Prostate gland (tissue), 2 donors: ENCODE results near the gene TSHZ2. TPM values are rescaled to one million over a fixed set of nuclear protein-coding genes. Genes with fewer than 3 reads are reported as not detected.

Experiments
- DNase-seq: peaks from one replicate; pipeline ENCODE4 v3.0.0-alpha.2; 2019; ENCODE audit warnings: low spot score
- H3K27ac ChIP-seq, 2 donors: fragments of 200-600 bp; sonication (generic); 2 replicates each; pipeline ENCODE4 v1.5.1; 2017 to 2019
- H3K27me3 ChIP-seq: fragments of 200-600 bp; sonication (generic); replicated peaks from 2 replicates; pipeline ENCODE4 v1.5.1; 2019; ENCODE audit not compliant: insufficient read depth
- H3K36me3 ChIP-seq, 2 donors: fragments of 200-600 bp; sonication (generic); 1 replicate in 1 of 2; 2 replicates in 1 of 2; pipeline versions ENCODE4 v1.5.1 to v1.8.1; 2017 to 2019
- H3K4me1 ChIP-seq: fragments of 200-600 bp; sonication (generic); replicated peaks from 2 replicates; pipeline ENCODE4 v1.5.1; 2019
- H3K4me3 ChIP-seq, 2 donors: fragments of 200-600 bp; sonication (generic); 2 replicates each; pipeline ENCODE4 v1.5.1; 2017 to 2019
- H3K9me3 ChIP-seq: fragments of 200-600 bp; sonication (generic); 2 replicates; pipeline ENCODE4 v1.5.1; 2017
- POLR2A ChIP-seq: fragments of 450-650 bp; IDR thresholded peaks from one replicate; pipeline ENCODE4 v1.6.1; 2016; ENCODE audit warnings: antibody characterized with exemption, mild to moderate bottlenecking
- POLR2AphosphoS5 ChIP-seq: sonication (generic); formaldehyde crosslinking; IDR thresholded peaks from one replicate; pipeline ENCODE4 v1.6.1; 2017; ENCODE audit warnings: antibody characterized with exemption
- WGBS: methylation state at CpG from one replicate; pipeline ENCODE4 v1.1.5; 2018; 5-methylcytosine and 5-hydroxymethylcytosine counted together
- intact Hi-C: fragments of 100-400 bp; cut with DNase I; formaldehyde crosslinking; loops from one replicate; pipeline ENCODE4 v1.14.2; 2022
- total RNA-seq, 2 donors: library from RNA; depleted of rRNA; stranded (reverse); fragments of >200 nt; gene quantifications; one replicate each; pipeline ENCODE4 v1.1.0, GENCODE V29; 2016
- TF ChIP-seq, protein P1 (sequence below), 4 experiments: fragments of 200-600 bp in 2 of 4; fragments of 450-650 bp in 2 of 4; sonication (generic) in 2 of 4; IDR thresholded peaks; 1 replicate in 3 of 4; 2 replicates in 1 of 4; pipeline ENCODE4 v1.5.1; 2016 to 2019; ENCODE audit warnings: antibody characterized with exemption in 4 of 4, mild to moderate bottlenecking in 2 of 4, moderate library complexity in 2 of 4

Gene TSHZ2
- total RNA-seq, 2 donors from 2014 or later: 9.8 to 35.1 TPM

DNA sequence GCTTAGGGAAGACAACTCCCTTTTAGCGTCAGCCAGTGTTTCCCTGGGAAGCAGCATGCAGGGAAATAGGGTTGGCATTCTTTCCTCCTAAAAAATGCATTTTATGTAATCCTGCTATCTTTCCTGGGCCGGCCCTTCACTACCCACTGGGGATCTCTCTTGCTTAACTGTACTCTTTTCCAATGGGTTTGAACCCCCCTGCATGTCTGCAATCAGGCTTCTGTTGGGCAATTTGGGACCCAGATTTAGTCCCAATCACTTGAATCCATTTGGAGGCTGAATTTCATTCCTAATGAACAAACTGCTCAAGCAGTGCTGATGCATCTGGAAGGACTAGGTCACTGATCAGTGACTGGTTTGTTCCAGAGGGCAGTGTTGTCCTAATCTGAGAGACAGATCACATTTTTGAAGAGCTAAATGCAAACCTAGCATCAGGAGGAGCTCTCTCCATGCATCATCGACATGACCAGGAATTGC, 152.0 kb downstream of the TSHZ2 start:
- TF ChIP-seq POLR2AphosphoS5 (no peak), POLR2A (no peak)
- TF ChIP-seq, protein P1, sequence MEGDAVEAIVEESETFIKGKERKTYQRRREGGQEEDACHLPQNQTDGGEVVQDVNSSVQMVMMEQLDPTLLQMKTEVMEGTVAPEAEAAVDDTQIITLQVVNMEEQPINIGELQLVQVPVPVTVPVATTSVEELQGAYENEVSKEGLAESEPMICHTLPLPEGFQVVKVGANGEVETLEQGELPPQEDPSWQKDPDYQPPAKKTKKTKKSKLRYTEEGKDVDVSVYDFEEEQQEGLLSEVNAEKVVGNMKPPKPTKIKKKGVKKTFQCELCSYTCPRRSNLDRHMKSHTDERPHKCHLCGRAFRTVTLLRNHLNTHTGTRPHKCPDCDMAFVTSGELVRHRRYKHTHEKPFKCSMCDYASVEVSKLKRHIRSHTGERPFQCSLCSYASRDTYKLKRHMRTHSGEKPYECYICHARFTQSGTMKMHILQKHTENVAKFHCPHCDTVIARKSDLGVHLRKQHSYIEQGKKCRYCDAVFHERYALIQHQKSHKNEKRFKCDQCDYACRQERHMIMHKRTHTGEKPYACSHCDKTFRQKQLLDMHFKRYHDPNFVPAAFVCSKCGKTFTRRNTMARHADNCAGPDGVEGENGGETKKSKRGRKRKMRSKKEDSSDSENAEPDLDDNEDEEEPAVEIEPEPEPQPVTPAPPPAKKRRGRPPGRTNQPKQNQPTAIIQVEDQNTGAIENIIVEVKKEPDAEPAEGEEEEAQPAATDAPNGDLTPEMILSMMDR (IDR thresholded peaks at IDR 0.05): no peak
- no peaks in the 10 kb centered on the region for H3K27me3 ChIP-seq
- H3K36me3 ChIP-seq: no peaks in the 10 kb centered on the region
- no peak overlapping the region for H3K4me3 ChIP-seq
- intact Hi-C loops: no loop called here
- no peaks in the 10 kb centered on the region for H3K9me3 ChIP-seq
- H3K4me1 ChIP-seq: no peaks in the 10 kb centered on the region
- H3K27ac ChIP-seq: no peak overlapping the region
- DNase-seq: no peak
- WGBS: 83% methylated on average over 3 of the region's 3 CpGs

DNA sequence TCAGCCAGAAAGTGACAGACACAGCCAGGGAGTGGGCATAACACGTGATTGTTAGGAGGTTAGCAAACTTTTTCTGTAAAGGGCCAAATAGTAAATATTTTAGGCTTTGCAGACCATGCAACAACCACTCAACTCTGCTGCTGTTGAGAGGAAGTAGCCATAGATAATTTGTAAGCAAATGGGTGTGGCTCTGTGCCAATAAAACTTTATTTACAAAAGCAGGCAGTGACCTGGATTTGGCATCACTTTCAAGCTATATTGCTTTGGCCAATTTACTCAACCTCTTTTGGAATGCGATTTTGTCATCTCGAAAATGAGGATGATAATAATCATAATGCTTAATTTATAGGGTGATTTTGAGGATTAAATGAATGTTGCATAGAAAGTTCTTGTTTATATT, 152.6 kb downstream of the TSHZ2 start:
- DNase-seq: no peak
- Histone ChIP-seq H3K27ac (no peak overlapping the region), H3K9me3 (no peaks in the 10 kb centered on the region), H3K4me1 (no peaks in the 10 kb centered on the region), H3K27me3 (no peaks in the 10 kb centered on the region), H3K4me3 (no peak overlapping the region), H3K36me3 (no peaks in the 10 kb centered on the region)
- 75% methylated on average over 3 of the region's 3 CpGs for WGBS
- no peak for TF ChIP-seq POLR2A
- no peak for TF ChIP-seq POLR2AphosphoS5
- TF ChIP-seq, protein P1 (IDR thresholded peaks at IDR 0.05): no peak
- intact Hi-C loops: no loop called here

DNA sequence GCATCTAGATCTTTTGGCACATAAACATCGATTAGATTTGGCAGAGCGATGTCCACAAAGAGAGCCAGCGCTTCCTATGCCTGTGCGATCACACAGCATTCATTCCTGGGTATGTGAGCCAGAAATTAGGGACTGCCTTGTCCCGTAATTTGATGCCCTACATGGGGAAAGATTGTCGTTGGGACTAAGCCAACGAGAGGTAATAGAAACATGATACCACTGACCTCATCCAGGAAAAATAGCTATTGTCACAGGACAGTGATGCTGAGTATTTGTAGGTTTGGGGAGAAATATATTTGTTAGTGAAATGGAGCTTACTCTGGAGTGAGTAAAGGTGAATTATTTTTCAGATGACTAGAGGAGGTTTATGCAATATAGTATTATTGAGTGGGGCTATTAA, 154.0 kb downstream of the TSHZ2 start:
- no peak overlapping the region for H3K27ac ChIP-seq
- intact Hi-C loops: no loop called here
- WGBS: 44% methylated on average over 7 of the region's 7 CpGs
- no peaks in the 10 kb centered on the region for H3K9me3 ChIP-seq
- H3K36me3 ChIP-seq: no peaks in the 10 kb centered on the region
- no peak for TF ChIP-seq POLR2A
- TF ChIP-seq, protein P1 (IDR thresholded peaks at IDR 0.05): no peak
- no peak for TF ChIP-seq POLR2AphosphoS5
- H3K4me1 ChIP-seq: no peaks in the 10 kb centered on the region
- no peak overlapping the region for H3K4me3 ChIP-seq
- no peak for DNase-seq
- H3K27me3 ChIP-seq: no peaks in the 10 kb centered on the region

DNA sequence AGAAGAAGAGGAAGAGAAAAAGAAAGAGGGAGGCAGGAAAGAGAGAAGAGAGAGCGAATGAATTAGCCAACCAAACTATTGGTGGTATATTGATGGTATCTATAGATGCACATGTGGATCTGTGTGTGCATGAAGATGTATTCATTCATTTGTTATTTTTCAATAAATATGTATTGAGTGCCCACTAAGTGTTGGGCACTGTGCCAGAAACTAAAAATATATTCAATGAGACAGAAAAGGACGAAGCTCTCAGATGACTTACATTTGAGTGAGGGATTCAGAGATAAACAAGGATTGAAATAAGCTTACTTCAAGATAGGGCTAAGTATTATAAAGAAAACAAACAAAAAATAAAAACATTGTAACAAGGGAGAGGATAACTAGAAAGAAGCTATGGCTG, 154.9 kb downstream of the TSHZ2 start:
- 83% methylated on average over 2 of the region's 2 CpGs for WGBS
- DNase-seq: no peak
- H3K9me3 ChIP-seq: no peaks in the 10 kb centered on the region
- H3K27me3 ChIP-seq: no peaks in the 10 kb centered on the region
- no peaks in the 10 kb centered on the region for H3K4me1 ChIP-seq
- intact Hi-C loops: no loop called here
- no peak overlapping the region for H3K27ac ChIP-seq
- H3K36me3 ChIP-seq: no peaks in the 10 kb centered on the region
- TF ChIP-seq, protein P1 (IDR thresholded peaks at IDR 0.05): no peak
- TF ChIP-seq POLR2A (no peak), POLR2AphosphoS5 (no peak)
- H3K4me3 ChIP-seq: no peak overlapping the region

DNA sequence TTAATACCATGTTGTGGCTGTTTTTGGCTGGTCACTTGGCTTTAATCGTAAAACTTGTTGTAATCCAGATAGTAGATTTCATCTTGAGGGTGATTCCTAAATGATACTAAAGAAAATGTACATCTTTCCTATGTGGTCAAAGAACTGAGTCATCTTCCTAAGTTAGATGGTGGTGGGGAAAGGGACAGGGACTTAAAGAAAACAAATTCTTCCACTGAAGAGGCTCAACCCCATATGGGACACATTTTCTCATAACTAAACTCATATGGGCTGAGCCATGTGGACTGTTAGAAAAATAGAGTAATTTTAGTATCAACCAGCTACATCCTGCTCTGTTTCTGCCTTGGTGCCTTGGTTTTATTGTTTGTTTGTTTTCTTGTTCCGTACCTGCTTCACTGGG, 155.8 kb downstream of the TSHZ2 start:
- intact Hi-C loops: no loop called here
- no peaks in the 10 kb centered on the region for H3K9me3 ChIP-seq
- no peak overlapping the region for H3K4me3 ChIP-seq
- H3K36me3 ChIP-seq: no peaks in the 10 kb centered on the region
- no peaks in the 10 kb centered on the region for H3K27me3 ChIP-seq
- 72% methylated on average over 2 of the region's 2 CpGs for WGBS
- DNase-seq: no peak
- no peaks in the 10 kb centered on the region for H3K4me1 ChIP-seq
- no peak overlapping the region for H3K27ac ChIP-seq
- TF ChIP-seq, protein P1 (IDR thresholded peaks at IDR 0.05): no peak
